Smooth muscle cell of the brain vasculature (primary cell): ENCODE data around the gene TMEM74B.
"Not testable (repeated sequence)": the region's sequence is repeated elsewhere in the genome, so short reads cannot be mapped to it uniquely, and the experiment has no call there.

ENCODE experiments used
- DNase-seq: peaks from one replicate; pipeline ENCODE4 v3.0.0-alpha.2; 2012; ENCODE audit warnings: low read depth, low spot score

Gene TMEM74B

GRCh38 chr20:1180949-1181348 is 3.8 kb downstream of the TMEM74B start:
- DNase-seq: no peak

- DNase-seq: no peak
These were observed 6.2 kb downstream of the TMEM74B start for GRCh38 chr20:1178623-1179022.

- DNase-seq: no peak
These were observed 6.7 kb downstream of the TMEM74B start for GRCh38 chr20:1178103-1178502.

- DNase-seq: no peak
These were observed 7.1 kb downstream of the TMEM74B start for GRCh38 chr20:1177680-1178079.

GRCh38 chr20:1174787-1175186 is 10.0 kb downstream of the TMEM74B start:
- DNase-seq: no peak

- no peak for DNase-seq
These were observed 11.1 kb downstream of the TMEM74B start for GRCh38 chr20:1173698-1174097.

- no peak for DNase-seq
These were observed 13.2 kb downstream of the TMEM74B start for GRCh38 chr20:1171461-1172093.

- no peak for DNase-seq
These were observed 15.6 kb downstream of the TMEM74B start for GRCh38 chr20:1169224-1169623.

- DNase-seq: no peak
These were observed 17.6 kb downstream of the TMEM74B start for GRCh38 chr20:1166948-1167720.

- no peak for DNase-seq
These were observed 18.8 kb downstream of the TMEM74B start for GRCh38 chr20:1165941-1166340.

- no peak for DNase-seq
These were observed 19.3 kb downstream of the TMEM74B start for GRCh38 chr20:1165521-1165920.

GRCh38 chr20:1164871-1165270 is 19.9 kb downstream of the TMEM74B start:
- no peak for DNase-seq

- no peak for DNase-seq
These were observed 21.1 kb downstream of the TMEM74B start for GRCh38 chr20:1163653-1164052.

- DNase-seq: no peak
These were observed 21.7 kb downstream of the TMEM74B start for GRCh38 chr20:1163105-1163504.

GRCh38 chr20:1160991-1161390 is 23.8 kb downstream of the TMEM74B start:
- no peak for DNase-seq

GRCh38 chr20:1160496-1160895 is 24.3 kb downstream of the TMEM74B start:
- no peak for DNase-seq

GRCh38 chr20:1155342-1155741 is 29.4 kb downstream of the TMEM74B start:
- DNase-seq: no peak

- DNase-seq: no peak
These were observed 30.1 kb downstream of the TMEM74B start for GRCh38 chr20:1154691-1155090.

- DNase-seq: no peak
These were observed 30.6 kb downstream of the TMEM74B start for GRCh38 chr20:1154226-1154625.

- no peak for DNase-seq
These were observed 33.8 kb downstream of the TMEM74B start for GRCh38 chr20:1150968-1151367.

- no peak for DNase-seq
These were observed 34.6 kb downstream of the TMEM74B start for GRCh38 chr20:1150218-1150617.

- not testable (repeated sequence) for DNase-seq
These were observed 35.0 kb downstream of the TMEM74B start for GRCh38 chr20:1149812-1150211.

GRCh38 chr20:1146957-1147356 is 37.8 kb downstream of the TMEM74B start:
- no peak for DNase-seq
